KMS-11 (cell line): ENCODE measurements around the gene HARBI1.

Experiments used
- H2AFZ ChIP-seq: fragments of 200-600 bp; sonication (generic); 2 replicates; pipeline ENCODE4 v1.6.1; 2016; ENCODE audit warnings: antibody characterized with exemption, mixed run types, low read depth
- H3K27ac ChIP-seq: fragments of 200-600 bp; sonication (generic); 2 replicates; pipeline ENCODE4 v1.6.1; 2016; ENCODE audit warnings: mild to moderate bottlenecking, mixed run types
- H3K27me3 ChIP-seq: fragments of 200-600 bp; sonication (generic); 2 replicates; pipeline ENCODE4 v1.6.1; 2017; ENCODE audit warnings: mild to moderate bottlenecking, low read depth, mixed run types, moderate library complexity; ENCODE audit not compliant: insufficient read depth
- H3K36me3 ChIP-seq: fragments of 200-600 bp; sonication (generic); 2 replicates; pipeline ENCODE4 v1.6.1; 2017; ENCODE audit warnings: mild to moderate bottlenecking, mixed run types; ENCODE audit not compliant: insufficient read depth
- H3K4me1 ChIP-seq: fragments of 200-600 bp; sonication (generic); 2 replicates; pipeline ENCODE4 v1.6.1; 2016; ENCODE audit warnings: mild to moderate bottlenecking, low read depth, mixed run types; ENCODE audit not compliant: poor library complexity, severe bottlenecking
- H3K4me2 ChIP-seq: fragments of 200-600 bp; sonication (generic); 2 replicates; pipeline ENCODE4 v1.7.0; 2016; ENCODE audit warnings: mild to moderate bottlenecking, mixed run types
- H3K4me3 ChIP-seq: fragments of 200-600 bp; sonication (generic); IDR thresholded peaks from 2 replicates; pipeline ENCODE4 v1.6.1; 2017; ENCODE audit warnings: low read depth, low read length, mixed read lengths; ENCODE audit not compliant: insufficient read depth
- H3K79me2 ChIP-seq: fragments of 200-600 bp; sonication (generic); 2 replicates; pipeline ENCODE4 v1.6.1; 2016; ENCODE audit warnings: low read depth, mixed run types; ENCODE audit not compliant: insufficient read depth
- H3K9ac ChIP-seq: fragments of 200-600 bp; sonication (generic); 2 replicates; pipeline ENCODE4 v1.6.1; 2016; ENCODE audit warnings: mild to moderate bottlenecking, mixed run types
- H4K20me1 ChIP-seq: fragments of 200-600 bp; sonication (generic); 2 replicates; pipeline ENCODE4 v1.6.1; 2016; ENCODE audit warnings: mild to moderate bottlenecking, mixed run types; ENCODE audit not compliant: insufficient read depth
- TF ChIP-seq, protein P1 (sequence below): fragments of 200-600 bp; sonication (generic); conservative IDR thresholded peaks from 2 replicates; pipeline ENCODE4 v1.6.1; 2017; ENCODE audit warnings: low read depth, mild to moderate bottlenecking, antibody characterized with exemption, low read length, moderate library complexity, mixed read lengths

HARBI1 gene

DNA sequence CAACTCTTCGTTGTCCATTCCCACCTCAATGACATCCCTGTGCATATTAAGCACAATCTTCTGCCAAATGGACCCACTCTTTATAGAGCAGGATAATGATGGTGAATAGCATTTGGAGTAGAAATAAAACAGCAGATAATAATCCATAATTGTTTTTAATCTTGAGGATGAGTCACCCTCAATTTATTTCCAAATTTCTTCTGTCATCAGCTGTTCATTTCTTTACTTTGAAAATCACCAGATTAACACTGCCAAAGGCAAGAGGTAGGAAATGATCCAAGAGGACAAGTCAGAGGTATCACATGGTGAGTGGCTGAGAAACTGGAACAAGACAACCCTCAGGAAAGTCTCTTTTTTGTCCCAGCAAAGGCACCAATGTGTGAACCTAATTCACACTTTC is 15.9 kb downstream of the HARBI1 start:
- H3K79me2 ChIP-seq, result no peaks in the 10 kb centered on the region
- no peak overlapping the region for H3K4me2 ChIP-seq
- no peak overlapping the region for H3K9ac ChIP-seq
- H3K36me3 ChIP-seq, result no peaks in the 10 kb centered on the region
- H3K4me3 ChIP-seq, result no peak overlapping the region
- TF ChIP-seq, protein P1, sequence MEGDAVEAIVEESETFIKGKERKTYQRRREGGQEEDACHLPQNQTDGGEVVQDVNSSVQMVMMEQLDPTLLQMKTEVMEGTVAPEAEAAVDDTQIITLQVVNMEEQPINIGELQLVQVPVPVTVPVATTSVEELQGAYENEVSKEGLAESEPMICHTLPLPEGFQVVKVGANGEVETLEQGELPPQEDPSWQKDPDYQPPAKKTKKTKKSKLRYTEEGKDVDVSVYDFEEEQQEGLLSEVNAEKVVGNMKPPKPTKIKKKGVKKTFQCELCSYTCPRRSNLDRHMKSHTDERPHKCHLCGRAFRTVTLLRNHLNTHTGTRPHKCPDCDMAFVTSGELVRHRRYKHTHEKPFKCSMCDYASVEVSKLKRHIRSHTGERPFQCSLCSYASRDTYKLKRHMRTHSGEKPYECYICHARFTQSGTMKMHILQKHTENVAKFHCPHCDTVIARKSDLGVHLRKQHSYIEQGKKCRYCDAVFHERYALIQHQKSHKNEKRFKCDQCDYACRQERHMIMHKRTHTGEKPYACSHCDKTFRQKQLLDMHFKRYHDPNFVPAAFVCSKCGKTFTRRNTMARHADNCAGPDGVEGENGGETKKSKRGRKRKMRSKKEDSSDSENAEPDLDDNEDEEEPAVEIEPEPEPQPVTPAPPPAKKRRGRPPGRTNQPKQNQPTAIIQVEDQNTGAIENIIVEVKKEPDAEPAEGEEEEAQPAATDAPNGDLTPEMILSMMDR, result no peak
- no peaks in the 10 kb centered on the region for H4K20me1 ChIP-seq
- no peaks in the 10 kb centered on the region for H3K4me1 ChIP-seq
- H3K27ac ChIP-seq, result no peak overlapping the region
- H3K27me3 ChIP-seq, result no peaks in the 10 kb centered on the region
- no peak overlapping the region for H2AFZ ChIP-seq

DNA sequence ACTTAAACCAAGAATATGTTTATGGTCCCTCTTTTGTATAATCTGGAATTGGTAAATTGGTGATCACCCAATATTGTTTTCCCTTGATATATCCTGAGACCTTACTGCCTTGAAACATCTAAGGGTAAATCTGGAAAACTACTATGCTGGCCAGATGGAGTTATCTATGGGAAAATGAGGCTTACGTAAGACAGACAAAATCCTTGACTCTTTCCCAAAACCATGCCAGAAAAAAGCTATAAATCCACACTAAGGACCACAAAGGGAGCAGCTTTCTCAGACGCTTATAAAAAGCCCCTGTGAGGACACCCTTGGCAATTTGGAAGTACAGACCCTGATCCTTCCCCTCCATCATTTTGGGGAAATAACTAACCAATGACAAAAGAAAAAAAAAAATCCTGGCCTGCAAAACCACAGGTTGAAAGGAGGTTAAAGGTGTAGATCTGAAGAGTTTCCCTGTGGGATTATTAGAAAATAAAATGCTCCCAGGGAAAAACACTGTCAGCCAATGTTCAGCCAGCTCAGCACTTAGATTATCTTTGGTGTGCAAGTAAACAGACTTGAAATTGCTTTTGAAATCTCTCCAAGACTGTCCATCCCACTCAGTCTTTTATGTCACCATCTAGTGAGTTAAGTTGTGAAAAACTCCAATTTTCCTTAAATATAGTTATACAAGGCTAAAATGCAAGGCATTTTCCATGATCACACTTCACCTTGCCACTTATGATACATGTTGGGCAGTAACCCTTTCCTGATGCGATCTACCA is 16.6 kb downstream of the HARBI1 start:
- Histone ChIP-seq H3K27ac (no peak overlapping the region), H3K4me3 (no peak overlapping the region), H2AFZ (no peak overlapping the region), H3K9ac (no peak overlapping the region), H3K4me2 (no peak overlapping the region), H4K20me1 (no peaks in the 10 kb centered on the region), H3K27me3 (no peaks in the 10 kb centered on the region), H3K4me1 (no peaks in the 10 kb centered on the region), H3K36me3 (no peaks in the 10 kb centered on the region), H3K79me2 (no peaks in the 10 kb centered on the region)
- TF ChIP-seq, protein P1, result no peak

DNA sequence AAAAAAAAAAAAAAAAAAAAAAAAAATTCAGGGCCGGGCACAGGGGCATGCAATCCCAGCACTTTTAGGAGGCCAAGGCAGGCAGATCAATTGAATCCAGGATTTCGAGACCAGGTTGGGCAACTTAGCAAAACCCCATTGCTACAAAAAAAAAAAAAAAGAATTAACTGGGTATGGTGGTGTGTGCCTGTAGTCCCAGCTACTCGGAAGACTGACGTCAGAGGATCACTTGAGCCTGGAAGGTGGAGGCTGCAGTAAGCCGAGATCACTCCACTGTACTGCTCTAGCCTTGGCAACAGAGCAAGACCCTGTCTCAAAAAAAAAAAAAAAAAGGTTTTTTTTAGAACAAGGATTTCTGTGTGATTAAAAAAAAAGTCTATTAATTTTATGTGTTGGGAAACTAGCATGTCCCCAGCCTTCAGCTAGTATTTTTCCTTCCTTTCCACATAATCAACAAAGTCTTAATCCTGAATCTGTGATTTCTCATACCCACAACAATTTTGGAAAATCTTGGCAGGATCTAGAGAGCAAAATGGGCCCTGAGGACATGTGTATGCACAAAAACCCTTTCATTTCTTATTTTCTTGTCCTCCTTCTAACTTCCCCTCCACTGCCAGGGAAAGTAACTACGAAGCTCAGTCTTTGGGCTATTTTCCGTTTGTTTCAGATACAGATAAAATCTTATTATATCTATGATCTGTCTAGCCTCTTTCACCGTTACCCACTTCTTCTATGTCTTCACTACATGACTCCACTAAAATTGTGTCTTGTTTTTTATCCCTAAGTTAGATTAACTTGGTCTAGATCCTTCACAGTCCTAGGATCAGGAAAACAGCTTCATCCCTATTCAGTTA is 17.5 kb downstream of the HARBI1 start:
- Histone ChIP-seq H3K4me1 (peaks cover under 1% of the 10 kb centered on the region), H4K20me1 (no peaks in the 10 kb centered on the region), H3K79me2 (no peaks in the 10 kb centered on the region), H3K4me3 (no peak overlapping the region), H3K27me3 (no peaks in the 10 kb centered on the region), H3K36me3 (no peaks in the 10 kb centered on the region), H3K27ac (no peak overlapping the region), H2AFZ (no peak overlapping the region), H3K4me2 (no peak overlapping the region), H3K9ac (no peak overlapping the region)
- TF ChIP-seq, protein P1, result no peak

DNA sequence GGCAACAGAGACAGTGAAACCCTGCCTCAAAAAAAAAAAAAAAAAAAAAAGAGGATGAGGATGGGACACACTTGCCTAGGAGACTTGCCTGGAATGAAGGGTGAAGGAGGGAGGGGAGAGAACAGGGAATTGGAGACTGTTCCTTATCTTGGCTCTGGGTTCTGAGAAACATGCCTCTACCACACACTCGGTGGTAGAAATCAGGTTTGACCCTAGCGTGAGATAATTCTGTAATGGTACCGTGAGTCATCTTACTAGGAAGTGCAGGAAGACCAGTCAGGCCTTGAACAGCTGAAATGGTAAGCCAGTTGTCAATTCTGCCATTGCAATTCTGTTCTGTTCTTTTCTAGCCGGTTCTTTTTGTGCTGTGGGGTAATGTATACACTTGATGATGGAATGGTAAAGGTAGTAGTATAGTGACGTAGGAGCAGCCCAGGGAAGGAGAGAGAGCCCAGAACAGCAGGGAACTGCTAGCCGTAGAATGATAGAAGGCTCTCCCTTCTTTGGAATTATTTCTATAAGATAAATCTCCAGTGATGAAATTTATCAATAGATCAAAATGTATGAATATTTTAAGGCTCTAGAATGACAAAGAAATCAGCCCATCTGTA is 19.3 kb downstream of the HARBI1 start:
- no peak overlapping the region for H3K27ac ChIP-seq
- TF ChIP-seq, protein P1, result no peak

More for the DNA sequence above, 19.3 kb downstream of the HARBI1 start:
- Histone ChIP-seq H4K20me1 (no peaks in the 10 kb centered on the region), H3K27me3 (no peaks in the 10 kb centered on the region), H3K4me3 (no peak overlapping the region), H3K79me2 (peaks cover 10% of the 10 kb centered on the region), H3K36me3 (no peaks in the 10 kb centered on the region), H3K9ac (no peak overlapping the region), H3K4me1 (peaks cover 8% of the 10 kb centered on the region), H2AFZ (no peak overlapping the region), H3K4me2 (no peak overlapping the region)
